Endodermal cell (in vitro differentiated cells): Measurements from ENCODE around the gene TMEM18. TPM values are rescaled to one million over a fixed set of nuclear protein-coding genes. Genes with fewer than 3 reads are reported as not detected.

ENCODE experiments used
- DNase-seq: peaks from one replicate; pipeline ENCODE4 v3.0.0-alpha.2; 2017
- H3K27ac ChIP-seq: 2 replicates; pipeline ENCODE4 v1.5.1; 2013; ENCODE audit warnings: mild to moderate bottlenecking, low read depth, low read length, moderate library complexity
- H3K27me3 ChIP-seq: 2 replicates; pipeline ENCODE4 v1.6.1; 2013; ENCODE audit warnings: mild to moderate bottlenecking, low read length, moderate library complexity; ENCODE audit not compliant: insufficient read depth, control insufficient read depth, poor library complexity, severe bottlenecking
- H3K36me3 ChIP-seq: 2 replicates; pipeline ENCODE4 v1.7.0; 2013; ENCODE audit warnings: mild to moderate bottlenecking, low read length, moderate library complexity; ENCODE audit not compliant: control insufficient read depth, insufficient read depth
- H3K4me1 ChIP-seq: one replicate; pipeline ENCODE4 v1.7.0; 2013; ENCODE audit warnings: low read length; ENCODE audit not compliant: control insufficient read depth, insufficient read depth
- H3K4me3 ChIP-seq: 2 replicates; pipeline ENCODE4 v1.5.1; 2013; ENCODE audit warnings: mild to moderate bottlenecking, low read length, moderate library complexity
- H3K9ac ChIP-seq: 2 replicates; pipeline ENCODE4 v1.6.1; 2013; ENCODE audit warnings: mild to moderate bottlenecking, low read length, moderate library complexity; ENCODE audit not compliant: poor library complexity, severe bottlenecking; ENCODE audit errors: extremely low read depth
- H3K9me3 ChIP-seq: 2 replicates; pipeline ENCODE4 v1.6.1; 2013; ENCODE audit warnings: mild to moderate bottlenecking, low read length, moderate library complexity; ENCODE audit not compliant: control insufficient read depth
- H3K27ac Mint-ChIP-seq: 2 replicates; pipeline ENCODE4 v1.8.0; 2020; ENCODE audit warnings: mixed read lengths
- H3K27me3 Mint-ChIP-seq: 2 replicates; pipeline ENCODE4 v1.8.0; 2021; ENCODE audit warnings: mild to moderate bottlenecking, mixed read lengths; ENCODE audit not compliant: insufficient read depth
- H3K36me3 Mint-ChIP-seq: 2 replicates; pipeline ENCODE4 v1.8.0; 2020; ENCODE audit warnings: low read depth, mixed read lengths
- H3K4me1 Mint-ChIP-seq: 2 replicates; pipeline ENCODE4 v1.8.0; 2020; ENCODE audit warnings: mixed read lengths
- H3K4me3 Mint-ChIP-seq: 2 replicates; pipeline ENCODE4 v1.8.0; 2020; ENCODE audit warnings: mild to moderate bottlenecking, moderate library complexity, mixed read lengths
- H3K9me3 Mint-ChIP-seq: 2 replicates; pipeline ENCODE4 v1.8.0; 2020; ENCODE audit warnings: mild to moderate bottlenecking, mixed read lengths
- CTCF ChIP-seq: fragments of 200-600 bp; sonication (generic); conservative IDR thresholded peaks from 2 replicates; pipeline ENCODE4 v1.5.0; 2021; ENCODE audit warnings: antibody characterized with exemption, mild to moderate bottlenecking
- WGBS, 2 experiments: methylation state at CpG; one replicate each; pipeline versions ENCODE4 v1.1.5 to v1.1.7; 2013; ENCODE audit warnings: missing lambda C conversion rate in 2 of 2, mixed read lengths in 1 of 2; ENCODE audit not compliant: insufficient coverage in 1 of 2, insufficient read length in 1 of 2; 5-methylcytosine and 5-hydroxymethylcytosine counted together
- total RNA-seq, 2 donors: library from RNA; stranded (reverse); fragmentation: NEBNext Ultra II Directional in 1 of 2; extraction: Animal tissue kit (Norgen Biotek cat#: 25700) in 1 of 2; gene quantifications; 2 replicates in 1 of 2; 3 replicates in 1 of 2; pipeline ENCODE4 v1.2.1, GENCODE V29; 2021

The TMEM18 gene
- total RNA-seq, 2 donors from 2014 or later = 19.9 to 20.1 TPM

GRCh38 chr2:674321-674985 is 2.8 kb downstream of the TMEM18 start:
- Mint-ChIP-seq H3K4me1 (peaks cover 13% of the 10 kb centered on the region), H3K36me3 (peaks cover 19% of the 10 kb centered on the region), H3K27me3 (no peaks in the 10 kb centered on the region), H3K27ac (no peak overlapping the region), H3K4me3 (no peak overlapping the region), H3K9me3 (no peaks in the 10 kb centered on the region)
- Histone ChIP-seq H3K9ac (no peak overlapping the region), H3K27me3 (no peaks in the 10 kb centered on the region), H3K4me1 (no peaks in the 10 kb centered on the region), H3K4me3 (no peak overlapping the region), H3K27ac (no peak overlapping the region), H3K36me3 (peaks cover 30% of the 10 kb centered on the region), H3K9me3 (no peaks in the 10 kb centered on the region)
- DNase-seq = peak; percentile 46
- no peak for TF ChIP-seq CTCF
- 80 to 97% methylated on average over 7 to 9 of the region's 9 CpGs for WGBS, 2 experiments

GRCh38 chr2:673615-674320 is 3.4 kb downstream of the TMEM18 start:
- peaks cover 24% of the 10 kb centered on the region for H3K36me3 Mint-ChIP-seq
- no peak overlapping the region for H3K27ac Mint-ChIP-seq
- WGBS, 2 experiments = 78 to 88% methylated on average over 6 to 7 of the region's 7 CpGs

GRCh38 chr2:673016-673415 is 4.2 kb downstream of the TMEM18 start:
- no peaks in the 10 kb centered on the region for H3K27me3 ChIP-seq
- H3K4me1 ChIP-seq = no peaks in the 10 kb centered on the region
- peaks cover 32% of the 10 kb centered on the region for H3K36me3 Mint-ChIP-seq
- no peaks in the 10 kb centered on the region for H3K27me3 Mint-ChIP-seq
- H3K4me1 Mint-ChIP-seq = peaks cover 7% of the 10 kb centered on the region
- no peak overlapping the region for H3K4me3 ChIP-seq
- H3K9me3 ChIP-seq = no peaks in the 10 kb centered on the region
- DNase-seq = peak; percentile 38
- no peak overlapping the region for H3K27ac Mint-ChIP-seq
- 95 to 100% methylated on average over 4 to 9 of the region's 9 CpGs for WGBS, 2 experiments
- H3K27ac ChIP-seq = no peak overlapping the region
- H3K4me3 Mint-ChIP-seq = no peak overlapping the region
- no peak for TF ChIP-seq CTCF
- no peak overlapping the region for H3K9ac ChIP-seq
- no peaks in the 10 kb centered on the region for H3K9me3 Mint-ChIP-seq
- H3K36me3 ChIP-seq = peaks cover 45% of the 10 kb centered on the region

More at GRCh38 chr2:673615-674320, 3.4 kb downstream of the TMEM18 start:
- DNase-seq = peak; percentile 38
- Histone ChIP-seq H3K36me3 (peaks cover 37% of the 10 kb centered on the region), H3K9ac (no peak overlapping the region), H3K4me1 (no peaks in the 10 kb centered on the region), H3K9me3 (no peaks in the 10 kb centered on the region), H3K27ac (no peak overlapping the region), H3K4me3 (no peak overlapping the region), H3K27me3 (no peaks in the 10 kb centered on the region)
- no peaks in the 10 kb centered on the region for H3K27me3 Mint-ChIP-seq
- no peak overlapping the region for H3K4me3 Mint-ChIP-seq
- H3K4me1 Mint-ChIP-seq = peaks cover 12% of the 10 kb centered on the region
- no peaks in the 10 kb centered on the region for H3K9me3 Mint-ChIP-seq
- TF ChIP-seq CTCF = no peak
